Transverse colon (tissue), 4 donors: ENCODE measurements around the gene COPB2.

ENCODE experiments used
- CTCF ChIP-seq, 5 experiments: fragments of 200-600 bp in 3 of 5; fragments of 450-650 bp in 2 of 5; sonication (generic) in 3 of 5; IDR thresholded peaks; 1 replicate in 2 of 5; 2 replicates in 3 of 5; pipeline ENCODE4 v1.5.1; 2016 to 2017; ENCODE audit warnings: antibody characterized with exemption in 5 of 5, inconsistent platforms in 3 of 5, mild to moderate bottlenecking in 2 of 5, moderate library complexity in 1 of 5
- POLR2A ChIP-seq: fragments of 450-650 bp; IDR thresholded peaks from one replicate; pipeline ENCODE4 v1.6.1; 2016; ENCODE audit warnings: antibody characterized with exemption, mild to moderate bottlenecking, moderate library complexity
- POLR2AphosphoS5 ChIP-seq, 3 donors: sonication (generic); formaldehyde crosslinking; IDR thresholded peaks; one replicate each; pipeline ENCODE4 v1.6.1; 2016; ENCODE audit warnings: antibody characterized with exemption in 3 of 3

DNA sequence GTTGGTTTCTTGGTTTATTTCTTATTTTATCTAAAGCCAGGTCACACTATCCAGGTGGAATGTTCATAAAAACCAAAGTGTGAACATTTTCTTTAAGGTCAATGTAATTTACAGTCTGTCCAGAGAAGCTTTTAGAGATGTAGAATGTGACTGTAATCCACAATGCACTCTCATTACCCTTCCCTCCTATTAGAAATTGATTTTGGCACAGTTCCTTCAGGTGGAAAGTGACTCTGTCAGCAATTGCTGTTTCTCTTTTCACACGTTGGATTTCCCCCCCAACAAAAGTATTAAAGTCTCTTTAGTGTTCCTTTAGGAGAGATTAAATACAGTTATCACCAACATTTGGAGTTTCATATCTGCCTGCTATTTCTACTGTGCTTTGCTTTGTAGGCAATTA lies 31.6 kb upstream of the COPB2 start:
- TF ChIP-seq CTCF (IDR thresholded peaks at IDR 0.05) (no peak), POLR2AphosphoS5 (IDR thresholded peaks at IDR 0.05) (no peak), POLR2A (no peak)
